GM21825 (cell line): ENCODE measurements around the gene FAM20A.
"Not testable (repeated sequence)": the region's sequence is repeated elsewhere in the genome, so short reads cannot be mapped to it uniquely, and the experiment has no call there.

Source experiments
- ATAC-seq: cut with Tn5 transposase; IDR thresholded peaks from one replicate; pipeline ENCODE4 v1.9.1; 2021; ENCODE audit warnings: mild to moderate bottlenecking, moderate library complexity; ENCODE audit not compliant: unreplicated experiment

The FAM20A gene

GRCh38 chr17:68592682-68593641, 8.2 kb downstream of the FAM20A start:
- no peak for ATAC-seq

GRCh38 chr17:68592009-68592408, 9.2 kb downstream of the FAM20A start:
- ATAC-seq = no peak

- ATAC-seq = no peak
These were observed 9.6 kb downstream of the FAM20A start for GRCh38 chr17:68591583-68591982.

GRCh38 chr17:68589086-68589485, 12.1 kb downstream of the FAM20A start:
- no peak for ATAC-seq

GRCh38 chr17:68588362-68588761, 12.8 kb downstream of the FAM20A start:
- no peak for ATAC-seq

- no peak for ATAC-seq
These were observed 13.3 kb downstream of the FAM20A start for GRCh38 chr17:68587847-68588246.

- ATAC-seq = no peak
These were observed 14.1 kb downstream of the FAM20A start for GRCh38 chr17:68587026-68587425.

- no peak for ATAC-seq
These were observed 15.5 kb downstream of the FAM20A start for GRCh38 chr17:68585643-68586042.

GRCh38 chr17:68584581-68585303, 16.4 kb downstream of the FAM20A start:
- no peak for ATAC-seq

GRCh38 chr17:68582867-68583266, 18.3 kb downstream of the FAM20A start:
- ATAC-seq = not testable (repeated sequence)

GRCh38 chr17:68581863-68582645, 19.1 kb downstream of the FAM20A start:
- no peak for ATAC-seq

- ATAC-seq = no peak
These were observed 20.9 kb downstream of the FAM20A start for GRCh38 chr17:68580236-68580770.

GRCh38 chr17:68579194-68579927, 21.8 kb downstream of the FAM20A start:
- ATAC-seq = no peak

- ATAC-seq = no peak
These were observed 22.9 kb downstream of the FAM20A start for GRCh38 chr17:68578236-68578635.

- no peak for ATAC-seq
These were observed 23.7 kb downstream of the FAM20A start for GRCh38 chr17:68577497-68577821.

GRCh38 chr17:68576811-68577496, 24.2 kb downstream of the FAM20A start:
- no peak for ATAC-seq

GRCh38 chr17:68576137-68576536, 25.0 kb downstream of the FAM20A start:
- no peak for ATAC-seq

GRCh38 chr17:68573338-68573737, 27.8 kb downstream of the FAM20A start:
- no peak for ATAC-seq

GRCh38 chr17:68572138-68572842, 28.9 kb downstream of the FAM20A start:
- ATAC-seq = no peak
